Measurements from ENCODE around the gene MATR3. TPM values are rescaled to one million over a fixed set of nuclear protein-coding genes. Genes with fewer than 3 reads are reported as not detected.

MATR3 gene
- total and polyA plus RNA-seq, 7 donors = 60.8 to 272 (median 194) TPM

DNA sequence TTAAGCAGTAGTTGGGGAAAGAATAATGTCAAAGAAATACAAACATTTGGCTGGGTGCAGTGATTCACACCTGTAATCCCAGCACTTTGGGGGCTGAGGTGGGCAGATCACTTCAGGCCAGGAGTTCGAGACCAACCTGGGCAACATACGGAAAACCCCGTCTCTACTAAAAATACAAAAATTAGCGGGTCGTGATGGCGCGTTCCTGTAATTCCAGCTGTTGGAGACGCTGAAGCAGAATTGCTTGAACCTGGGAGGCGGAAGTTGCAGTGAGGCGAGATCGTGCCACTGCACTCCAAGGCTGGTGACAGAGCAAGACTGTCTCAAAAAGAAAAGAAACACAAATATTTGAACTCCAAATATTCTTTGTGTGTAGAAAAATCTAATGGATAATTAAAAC, 4.7 kb downstream of the MATR3 start:
- no peak overlapping the region for H3K4me3 ChIP-seq
- peaks cover 0 to 84% (median 80%) of the 10 kb centered on the region in 4 donors for H3K4me1 ChIP-seq
- TF ChIP-seq EP300 (IDR thresholded peaks at IDR 0.05) (no peak), POLR2A (IDR thresholded peaks at IDR 0.05) (no peak), POLR2AphosphoS5 (IDR thresholded peaks at IDR 0.05) (no peak)
- TF ChIP-seq, protein P1, sequence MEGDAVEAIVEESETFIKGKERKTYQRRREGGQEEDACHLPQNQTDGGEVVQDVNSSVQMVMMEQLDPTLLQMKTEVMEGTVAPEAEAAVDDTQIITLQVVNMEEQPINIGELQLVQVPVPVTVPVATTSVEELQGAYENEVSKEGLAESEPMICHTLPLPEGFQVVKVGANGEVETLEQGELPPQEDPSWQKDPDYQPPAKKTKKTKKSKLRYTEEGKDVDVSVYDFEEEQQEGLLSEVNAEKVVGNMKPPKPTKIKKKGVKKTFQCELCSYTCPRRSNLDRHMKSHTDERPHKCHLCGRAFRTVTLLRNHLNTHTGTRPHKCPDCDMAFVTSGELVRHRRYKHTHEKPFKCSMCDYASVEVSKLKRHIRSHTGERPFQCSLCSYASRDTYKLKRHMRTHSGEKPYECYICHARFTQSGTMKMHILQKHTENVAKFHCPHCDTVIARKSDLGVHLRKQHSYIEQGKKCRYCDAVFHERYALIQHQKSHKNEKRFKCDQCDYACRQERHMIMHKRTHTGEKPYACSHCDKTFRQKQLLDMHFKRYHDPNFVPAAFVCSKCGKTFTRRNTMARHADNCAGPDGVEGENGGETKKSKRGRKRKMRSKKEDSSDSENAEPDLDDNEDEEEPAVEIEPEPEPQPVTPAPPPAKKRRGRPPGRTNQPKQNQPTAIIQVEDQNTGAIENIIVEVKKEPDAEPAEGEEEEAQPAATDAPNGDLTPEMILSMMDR (IDR thresholded peaks at IDR 0.05) = no peak
- no peaks in the 10 kb centered on the region for H3K9me3 ChIP-seq
- 73 to 84% methylated on average over 11 of the region's 11 CpGs for WGBS, 2 donors
- no peak for DNase-seq
- H3K27me3 ChIP-seq = no peaks in the 10 kb centered on the region
- peak overlapping the region in 2 of 4 donors; percentile 99 to 100 for H3K27ac ChIP-seq
- intact Hi-C loops (cut with DNase I) = no loop called here
- H3K36me3 ChIP-seq = no peaks in the 10 kb centered on the region

DNA sequence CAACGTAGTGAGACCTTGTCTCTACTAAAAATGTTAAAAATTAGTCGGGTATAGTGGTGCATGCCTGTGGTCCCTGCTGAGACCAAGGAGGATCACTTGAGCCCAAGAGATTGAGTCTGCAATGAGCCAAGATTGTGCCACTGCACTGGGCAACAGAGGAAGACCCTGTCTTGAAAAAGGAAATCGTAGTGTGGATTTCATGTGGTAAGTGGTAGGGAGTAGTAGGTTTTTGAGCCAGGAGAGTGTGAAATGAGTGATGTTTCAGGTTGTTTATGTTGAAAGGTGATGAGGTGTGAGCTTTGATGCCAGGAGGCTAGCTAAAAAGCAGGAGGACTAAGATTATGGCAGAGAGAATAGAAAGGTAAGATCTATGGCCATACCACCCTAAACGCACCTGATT, 5.9 kb downstream of the MATR3 start:
- TF ChIP-seq EP300 (IDR thresholded peaks at IDR 0.05) = no peak
- TF ChIP-seq, protein P1 (IDR thresholded peaks at IDR 0.05) = no peak
- TF ChIP-seq POLR2A (IDR thresholded peaks at IDR 0.05) = no peak
- no peak for TF ChIP-seq POLR2AphosphoS5 (IDR thresholded peaks at IDR 0.05)
- no peaks in the 10 kb centered on the region for H3K9me3 ChIP-seq
- DNase-seq = no peak
- H3K4me3 ChIP-seq = no peak overlapping the region
- H3K27me3 ChIP-seq = no peaks in the 10 kb centered on the region
- peak overlapping the region in 1 of 4 donors; percentile 12 for H3K27ac ChIP-seq
- peaks cover 0 to 96% (median 90%) of the 10 kb centered on the region in 4 donors for H3K4me1 ChIP-seq
- no peaks in the 10 kb centered on the region for H3K36me3 ChIP-seq
- intact Hi-C loops (cut with DNase I) = no loop called here
- 49 to 54% methylated on average over 4 of the region's 4 CpGs for WGBS, 2 donors

DNA sequence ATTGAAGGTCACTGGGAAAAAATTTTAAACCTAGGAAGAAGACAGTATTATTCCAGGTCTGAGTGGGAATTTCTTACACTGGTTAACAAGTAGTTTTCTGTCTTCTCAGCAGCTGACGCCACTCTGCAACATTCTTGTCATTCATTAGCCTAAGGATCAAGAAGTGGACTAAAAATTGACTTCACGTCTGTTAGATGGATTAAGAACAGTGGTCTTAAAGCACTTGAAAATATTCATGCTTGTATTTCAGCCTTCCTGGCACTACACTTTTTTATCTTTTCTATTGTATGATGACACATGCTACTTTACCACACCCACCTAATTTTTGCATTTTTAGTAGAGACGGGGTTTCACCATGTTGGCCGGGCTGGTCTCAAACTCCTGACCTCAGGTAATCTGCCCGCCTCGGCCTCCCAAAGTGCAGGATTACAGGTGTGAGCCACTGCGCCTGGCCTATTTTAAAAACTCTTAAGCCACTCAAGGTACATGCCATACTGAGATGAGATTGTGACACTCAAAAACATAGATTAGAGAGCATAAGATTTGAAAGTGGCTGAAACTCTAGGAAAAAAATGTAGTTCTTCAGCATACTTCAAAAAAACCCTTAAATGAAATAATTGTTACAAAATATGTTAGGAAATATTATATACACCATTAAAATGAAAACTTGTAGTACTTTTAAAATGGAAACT, 8.4 kb downstream of the MATR3 start:
- intact Hi-C loops (cut with DNase I) = no loop called here
- peak overlapping the region in 1 of 4 donors; percentile 28 for H3K27ac ChIP-seq
- 59 to 71% methylated on average over 7 of the region's 7 CpGs for WGBS, 2 donors
- H3K9me3 ChIP-seq = no peaks in the 10 kb centered on the region
- H3K27me3 ChIP-seq = no peaks in the 10 kb centered on the region
- H3K4me1 ChIP-seq = peaks cover 0 to 100% (median 96%) of the 10 kb centered on the region in 4 donors
- no peak overlapping the region for H3K4me3 ChIP-seq
- no peaks in the 10 kb centered on the region for H3K36me3 ChIP-seq
- TF ChIP-seq, protein P1 (IDR thresholded peaks at IDR 0.05) = no peak
- TF ChIP-seq POLR2A (IDR thresholded peaks at IDR 0.05) (no peak), POLR2AphosphoS5 (IDR thresholded peaks at IDR 0.05) (no peak), EP300 (IDR thresholded peaks at IDR 0.05) (no peak)
- DNase-seq = no peak

DNA sequence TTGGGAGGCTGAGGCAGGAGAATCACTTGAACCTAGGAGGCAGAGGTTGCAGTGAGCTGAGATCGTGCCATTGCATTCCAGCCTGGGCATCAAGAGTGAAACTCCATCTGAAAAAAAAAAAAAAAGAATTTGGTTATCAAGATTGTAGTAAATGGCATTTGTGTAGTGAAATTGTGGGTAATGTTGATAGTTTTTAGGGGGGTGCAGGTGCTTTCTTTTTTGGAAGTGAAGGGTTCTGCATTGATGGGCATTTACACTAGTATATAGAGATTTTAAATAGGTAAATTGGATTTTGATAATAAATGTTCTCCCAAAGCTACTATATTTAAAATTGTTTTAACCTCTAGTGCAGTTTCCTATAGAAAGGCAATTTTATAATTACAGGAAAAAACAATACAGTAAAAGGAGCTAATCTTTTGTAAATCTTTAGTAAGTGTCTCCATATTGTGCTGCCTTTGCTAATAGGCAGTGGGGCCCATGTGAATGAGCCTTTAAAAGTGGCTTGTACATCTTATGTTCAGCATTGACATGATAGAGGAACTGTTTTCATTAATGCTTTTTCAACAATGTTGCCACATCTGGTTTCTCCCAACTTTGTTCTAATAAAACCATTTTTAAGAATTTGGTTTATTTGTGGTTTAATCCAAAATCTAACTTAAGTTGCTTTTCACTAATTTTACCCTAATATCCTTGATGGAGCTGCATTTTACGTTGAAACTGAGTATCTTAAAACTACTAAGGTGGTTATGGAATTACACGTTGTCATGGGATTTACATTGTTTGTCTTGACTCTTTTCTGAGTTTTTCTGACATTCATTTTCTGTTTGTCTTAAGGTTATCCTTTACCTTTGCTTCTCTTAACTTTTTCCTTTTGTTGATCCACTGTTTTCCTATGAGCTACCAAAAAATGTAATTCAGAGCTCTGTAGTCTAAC, 11.1 kb downstream of the MATR3 start:
- intact Hi-C loops (cut with DNase I) = no loop called here
- WGBS, 2 donors = 30 to 52% methylated on average over 3 of the region's 3 CpGs
- Histone ChIP-seq H3K9me3 (no peaks in the 10 kb centered on the region), H3K36me3 (no peaks in the 10 kb centered on the region), H3K27ac (peak overlapping the region in 1 of 4 donors; percentile 0), H3K4me3 (no peak overlapping the region), H3K4me1 (peaks cover 0 to 100% (median 92%) of the 10 kb centered on the region in 4 donors), H3K27me3 (no peaks in the 10 kb centered on the region)
- TF ChIP-seq POLR2AphosphoS5 (IDR thresholded peaks at IDR 0.05) = no peak
- no peak for TF ChIP-seq POLR2A (IDR thresholded peaks at IDR 0.05)
- TF ChIP-seq EP300 (IDR thresholded peaks at IDR 0.05) = no peak
- TF ChIP-seq, protein P1 (IDR thresholded peaks at IDR 0.05) = no peak
- DNase-seq = no peak
